Naive B cell (primary cell): ENCODE data around the gene XRCC2. TPM values are rescaled to one million over a fixed set of nuclear protein-coding genes. Genes with fewer than 3 reads are reported as not detected.
"Not testable (repeated sequence)": the region's sequence is repeated elsewhere in the genome, so short reads cannot be mapped to it uniquely, and the experiment has no call there.

Experiments used
- ATAC-seq, 2 donors: fragments of 150-1000 bp; cut with Tn5 transposase; 2 replicates each; pipeline ENCODE4 v1.10.0; 2021; ENCODE audit warnings: low read depth in 2 of 2, mild to moderate bottlenecking in 2 of 2, moderate library complexity in 2 of 2
- DNase-seq: peaks from one replicate; pipeline ENCODE4 v3.0.0; 2022
- H3K27ac Mint-ChIP-seq, 6 donors: one replicate each; pipeline ENCODE4 v1.8.0; 2020 to 2022; ENCODE audit warnings: mild to moderate bottlenecking in 6 of 6, mixed read lengths in 6 of 6, moderate library complexity in 5 of 6, inconsistent platforms in 2 of 6
- H3K27me3 Mint-ChIP-seq, 3 donors: one replicate each; pipeline ENCODE4 v1.8.0; 2021 to 2022; ENCODE audit warnings: mixed read lengths in 3 of 3, mild to moderate bottlenecking in 1 of 3
- H3K36me3 Mint-ChIP-seq, 2 donors: one replicate each; pipeline ENCODE4 v1.8.0; 2020 to 2022; ENCODE audit warnings: mixed read lengths in 2 of 2, inconsistent platforms in 1 of 2, mild to moderate bottlenecking in 1 of 2
- H3K4me1 Mint-ChIP-seq, 3 donors: one replicate each; pipeline ENCODE4 v1.8.0; 2020 to 2022; ENCODE audit warnings: mixed read lengths in 3 of 3, inconsistent platforms in 1 of 3, mild to moderate bottlenecking in 1 of 3, moderate library complexity in 1 of 3
- H3K4me3 Mint-ChIP-seq, 8 donors: one replicate each; pipeline ENCODE4 v1.8.0; 2020 to 2022; ENCODE audit warnings: mild to moderate bottlenecking in 8 of 8, mixed read lengths in 8 of 8, moderate library complexity in 8 of 8, inconsistent platforms in 2 of 8
- H3K9me3 Mint-ChIP-seq, 7 donors: one replicate each; pipeline ENCODE4 v1.8.0; 2020 to 2022; ENCODE audit warnings: mixed read lengths in 7 of 7, mild to moderate bottlenecking in 5 of 7, inconsistent platforms in 2 of 7, moderate library complexity in 1 of 7
- polyA plus RNA-seq, 6 donors: library from polyadenylated mRNA; unstranded; fragments of 300-500 nt; fragmentation: Illumina TruSeq; gene quantifications; one replicate each; pipeline ENCODE4 v1.2.3, GENCODE V29; 2021; ENCODE audit warnings: low read depth in 6 of 6

The XRCC2 gene
- 1 to 10 TPM in 1 of 6 donors, under 1 TPM in 3, not detected in 2; 0.21 to 1.2 (median 0.39) TPM for polyA plus RNA-seq

- DNase-seq (peak; percentile 98), ATAC-seq (peak; percentile 92 to 93)
- peaks cover 0 to 2% (median 0%) of the 10 kb centered on the region in 7 donors for H3K9me3 Mint-ChIP-seq
- peaks cover 10 to 17% (median 17%) of the 10 kb centered on the region in 3 donors for H3K4me1 Mint-ChIP-seq
- peak within 1 kb of the TSS; percentile 82 to 98 (median 93) for H3K27ac Mint-ChIP-seq
- peak within 1 kb of the TSS; percentile 86 to 99 (median 96) for H3K4me3 Mint-ChIP-seq
- no peaks in the 10 kb centered on the region for H3K36me3 Mint-ChIP-seq
- no peaks in the 10 kb centered on the region for H3K27me3 Mint-ChIP-seq
Measured at GRCh38 chr7:152675759-152676636, at the start of gene XRCC2. Gene XRCC2, minus strand, starts transcription at chr7:152676141. Its CDS starts 62 bp downstream, at chr7:152676079.

GRCh38 chr7:152723364-152723763, 47.4 kb upstream of the XRCC2 start:
- DNase-seq (no peak), ATAC-seq (no peak)
- H3K9me3 Mint-ChIP-seq, result peaks cover 0 to 2% (median 0%) of the 10 kb centered on the region in 7 donors
- H3K36me3 Mint-ChIP-seq, result no peaks in the 10 kb centered on the region
- H3K27ac Mint-ChIP-seq, result peak overlapping the region in 1 of 6 donors; percentile 32
- no peaks in the 10 kb centered on the region for H3K4me1 Mint-ChIP-seq
- peaks cover 0 to 6% (median 0%) of the 10 kb centered on the region in 3 donors for H3K27me3 Mint-ChIP-seq
- H3K4me3 Mint-ChIP-seq, result no peak overlapping the region

GRCh38 chr7:152712412-152713042, 36.6 kb upstream of the XRCC2 start:
- not testable (repeated sequence) for ATAC-seq, H3K36me3 Mint-ChIP-seq, H3K27ac Mint-ChIP-seq, H3K9me3 Mint-ChIP-seq, DNase-seq, H3K4me1 Mint-ChIP-seq, H3K4me3 Mint-ChIP-seq
- peaks cover 0 to 15% (median 9%) of the 10 kb centered on the region in 3 donors for H3K27me3 Mint-ChIP-seq

- Mint-ChIP-seq H3K36me3 (no peaks in the 10 kb centered on the region), H3K4me3 (no peak overlapping the region), H3K4me1 (peaks cover 0 to 3% (median 0%) of the 10 kb centered on the region in 3 donors), H3K9me3 (no peaks in the 10 kb centered on the region), H3K27me3 (peaks cover 0 to 15% (median 9%) of the 10 kb centered on the region in 3 donors), H3K27ac (no peak overlapping the region)
- DNase-seq (no peak), ATAC-seq (no peak)
Measured at GRCh38 chr7:152711444-152711944, 35.6 kb upstream of the XRCC2 start.

GRCh38 chr7:152710153-152710442, 34.2 kb upstream of the XRCC2 start:
- Mint-ChIP-seq H3K36me3 (no peaks in the 10 kb centered on the region), H3K4me3 (no peak overlapping the region), H3K27ac (peak overlapping the region in 1 of 6 donors; percentile 90), H3K9me3 (peaks cover 0 to 7% (median 5%) of the 10 kb centered on the region in 7 donors), H3K27me3 (peaks cover 0 to 15% (median 9%) of the 10 kb centered on the region in 3 donors), H3K4me1 (peaks cover 0 to 3% (median 0%) of the 10 kb centered on the region in 3 donors)
- no peak for DNase-seq
- ATAC-seq, result no peak

GRCh38 chr7:152709287-152710152, 33.6 kb upstream of the XRCC2 start:
- H3K27ac Mint-ChIP-seq, result no peak overlapping the region
- ATAC-seq, result no peak
- no peak for DNase-seq
- no peak overlapping the region for H3K4me3 Mint-ChIP-seq
- H3K36me3 Mint-ChIP-seq, result peaks cover 0 to 2% of the 10 kb centered on the region in 2 donors
- peaks cover 3 to 13% (median 11%) of the 10 kb centered on the region in 7 donors for H3K9me3 Mint-ChIP-seq
- peaks cover 0 to 15% (median 9%) of the 10 kb centered on the region in 3 donors for H3K27me3 Mint-ChIP-seq
- peaks cover 0 to 3% (median 0%) of the 10 kb centered on the region in 3 donors for H3K4me1 Mint-ChIP-seq

GRCh38 chr7:152704796-152705384, 28.9 kb upstream of the XRCC2 start:
- Mint-ChIP-seq H3K27ac (no peak overlapping the region), H3K4me1 (no peaks in the 10 kb centered on the region), H3K4me3 (peak overlapping the region in 1 of 8 donors; percentile 18), H3K27me3 (peaks cover 0 to 5% (median 2%) of the 10 kb centered on the region in 3 donors), H3K9me3 (peaks cover 5 to 25% (median 19%) of the 10 kb centered on the region in 7 donors), H3K36me3 (peaks cover 0 to 4% of the 10 kb centered on the region in 2 donors)
- DNase-seq (no peak), ATAC-seq (no peak)

- Mint-ChIP-seq H3K4me1 (peaks cover 0 to 4% (median 4%) of the 10 kb centered on the region in 3 donors), H3K27me3 (peaks cover 0 to 5% (median 0%) of the 10 kb centered on the region in 3 donors), H3K9me3 (peaks cover 0 to 9% (median 3%) of the 10 kb centered on the region in 7 donors), H3K36me3 (no peaks in the 10 kb centered on the region), H3K4me3 (no peak overlapping the region), H3K27ac (no peak overlapping the region)
- DNase-seq (no peak), ATAC-seq (no peak)
Measured at GRCh38 chr7:152699079-152699478, 23.1 kb upstream of the XRCC2 start.

- not testable (repeated sequence) for H3K4me1 Mint-ChIP-seq, H3K36me3 Mint-ChIP-seq, DNase-seq, H3K9me3 Mint-ChIP-seq, ATAC-seq, H3K27me3 Mint-ChIP-seq
- Mint-ChIP-seq H3K4me3 (peak overlapping the region in 1 of 8 donors; percentile 60), H3K27ac (peak overlapping the region in 1 of 6 donors; percentile 47)
Measured at GRCh38 chr7:152697268-152697974, 21.5 kb upstream of the XRCC2 start.

- H3K4me1 Mint-ChIP-seq, H3K27me3 Mint-ChIP-seq, H3K27ac Mint-ChIP-seq, ATAC-seq, H3K4me3 Mint-ChIP-seq, H3K36me3 Mint-ChIP-seq, DNase-seq, H3K9me3 Mint-ChIP-seq: not testable (repeated sequence)
Measured at GRCh38 chr7:152692196-152692595, 16.3 kb upstream of the XRCC2 start.

- Mint-ChIP-seq H3K27ac (no peak overlapping the region), H3K4me1 (no peaks in the 10 kb centered on the region)
- ATAC-seq, result no peak
Measured at GRCh38 chr7:152683297-152683696, 7.4 kb upstream of the XRCC2 start.

More at GRCh38 chr7:152683297-152683696, 7.4 kb upstream of the XRCC2 start:
- Mint-ChIP-seq H3K27me3 (peaks cover 0 to 6% (median 0%) of the 10 kb centered on the region in 3 donors), H3K9me3 (peaks cover 0 to 2% (median 0%) of the 10 kb centered on the region in 7 donors), H3K4me3 (no peak overlapping the region), H3K36me3 (no peaks in the 10 kb centered on the region)
- DNase-seq, result no peak
